ENCODE results near the gene POLD2.

POLD2 gene

GRCh38 chr7:44150966-44151941 lies 27.9 kb upstream of the POLD2 start:
- H3K4me3 ChIP-seq (ENCODE audit: low read depth, low read length): no peak overlapping the region
- no peak for TF ChIP-seq CTCF (IDR thresholded peaks at IDR 0.05; ENCODE audit: insufficient read depth, low read depth, low read length, missing control alignments)
- DNase-seq (ENCODE audit: low read depth): no peak

DNA sequence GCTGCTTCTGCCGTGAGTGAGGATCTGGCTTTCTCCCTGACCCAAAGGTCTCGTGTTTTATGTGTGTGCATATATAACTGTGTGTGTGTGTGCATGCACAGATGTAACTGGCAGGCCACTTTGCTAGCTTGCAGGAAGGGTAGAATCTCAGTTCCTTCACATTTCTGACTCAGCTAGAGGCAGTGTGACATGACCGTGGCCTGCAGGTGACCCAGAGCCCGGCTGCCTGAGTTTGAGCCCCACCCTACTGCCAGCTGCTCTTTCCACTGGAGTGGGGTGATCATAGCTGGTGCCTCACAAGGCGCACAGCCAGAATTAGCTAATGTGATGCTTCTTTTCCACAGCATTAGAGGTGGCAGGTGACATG lies 27.1 kb upstream of the POLD2 start:
- H3K4me3 ChIP-seq (ENCODE audit: low read depth, low read length): no peak overlapping the region
- peak; percentile 49 for DNase-seq (ENCODE audit: low read depth)
- TF ChIP-seq CTCF (IDR thresholded peaks at IDR 0.05; ENCODE audit: insufficient read depth, low read depth, low read length, missing control alignments): no peak

DNA sequence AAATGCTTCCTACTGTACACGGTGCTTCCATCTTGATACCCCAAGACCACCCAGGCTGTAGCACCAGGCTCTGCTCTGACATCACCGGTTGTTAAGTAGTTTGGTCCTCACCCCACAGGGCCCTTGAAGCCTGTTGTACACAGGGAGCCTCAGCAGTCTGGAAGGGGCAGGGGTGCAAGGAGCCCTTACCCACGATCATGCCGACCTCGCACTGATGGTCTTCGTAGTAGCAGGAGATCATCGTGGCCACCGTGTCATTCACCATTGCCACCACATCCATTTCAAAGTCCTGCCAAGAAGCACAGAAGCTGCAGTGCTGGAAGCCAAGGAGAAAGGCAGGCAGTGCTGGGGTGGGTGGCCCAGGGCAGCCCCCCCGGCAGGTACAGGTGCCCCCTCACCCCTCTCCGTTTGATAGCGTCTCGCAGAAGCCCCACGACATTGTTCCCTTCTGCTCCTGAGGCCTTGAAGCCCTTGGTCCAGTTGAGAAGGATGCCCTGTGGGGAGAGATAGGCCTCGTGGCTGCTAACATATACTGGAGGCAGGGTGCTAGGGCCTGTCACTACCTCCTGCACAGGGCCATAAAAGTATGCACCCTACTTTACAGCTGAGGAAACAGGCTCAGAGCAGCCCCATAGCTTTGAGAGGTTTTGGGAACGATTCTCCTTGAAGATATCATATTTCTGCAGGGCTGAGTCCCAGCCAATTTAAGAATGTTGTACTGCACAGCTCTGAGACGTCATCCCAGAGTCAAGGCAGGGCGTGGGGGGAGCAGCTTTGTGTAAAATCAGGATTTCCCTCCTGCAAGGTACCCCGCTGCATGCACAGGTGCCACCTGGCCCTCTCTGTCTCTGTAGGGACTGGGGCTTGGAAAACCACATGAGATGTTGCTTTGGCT lies 26.5 kb upstream of the POLD2 start:
- TF ChIP-seq CTCF (IDR thresholded peaks at IDR 0.05; ENCODE audit: insufficient read depth, low read depth, low read length, missing control alignments): no peak
- DNase-seq (ENCODE audit: low read depth): no peak
- H3K4me3 ChIP-seq (ENCODE audit: low read depth, low read length): no peak overlapping the region

DNA sequence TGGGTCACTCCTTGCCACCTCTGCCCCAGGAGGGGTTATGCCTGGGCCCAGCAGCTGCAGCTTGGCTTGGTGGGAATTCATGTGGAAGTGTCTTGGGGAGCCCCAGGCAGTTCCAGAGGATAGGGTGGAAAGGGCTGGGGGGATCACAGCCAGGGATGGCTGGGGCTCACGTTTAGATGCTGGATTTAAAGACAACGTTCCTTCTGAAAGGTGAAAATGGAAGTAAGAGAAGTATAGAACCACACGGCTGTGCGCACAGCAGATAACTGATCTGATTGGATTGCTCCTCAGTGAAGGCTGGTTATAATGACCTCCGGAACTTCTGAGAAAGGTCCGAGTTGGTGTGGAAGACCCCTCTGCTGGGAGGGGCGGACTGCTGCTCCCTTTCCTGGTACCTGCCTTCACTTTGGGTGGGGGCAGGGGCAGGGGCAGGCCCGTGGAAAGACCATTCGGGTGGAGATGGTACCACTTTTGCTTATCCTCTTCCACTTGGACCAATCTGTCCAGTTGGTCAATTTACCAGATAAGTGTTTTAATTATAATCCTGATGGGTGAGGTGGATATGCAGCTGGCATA lies 25.7 kb upstream of the POLD2 start:
- TF ChIP-seq CTCF (IDR thresholded peaks at IDR 0.05; ENCODE audit: insufficient read depth, low read depth, low read length, missing control alignments): no peak
- no peak overlapping the region for H3K4me3 ChIP-seq (ENCODE audit: low read depth, low read length)
- no peak for DNase-seq (ENCODE audit: low read depth)

DNA sequence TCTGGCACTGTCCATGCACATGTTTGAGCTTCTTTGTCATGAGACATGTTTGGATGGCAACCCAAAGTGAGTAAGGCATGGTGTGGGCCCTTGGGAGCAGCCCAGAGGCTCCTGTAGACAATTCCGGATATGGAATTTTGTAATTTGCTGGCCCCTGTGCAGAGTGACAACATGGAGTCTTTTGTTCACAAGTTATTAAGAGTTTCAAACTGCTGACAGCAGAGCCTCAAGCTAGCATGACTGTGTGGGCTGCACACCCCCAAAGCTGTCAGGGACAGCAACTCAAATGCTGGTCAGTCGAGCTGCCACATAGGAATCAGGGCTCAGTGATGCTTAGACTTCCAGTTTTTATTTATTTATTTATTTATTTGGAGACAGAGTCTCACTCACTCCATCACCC lies 24.8 kb upstream of the POLD2 start:
- H3K4me3 ChIP-seq (ENCODE audit: low read depth, low read length): no peak overlapping the region
- DNase-seq (ENCODE audit: low read depth): no peak
- TF ChIP-seq CTCF (IDR thresholded peaks at IDR 0.05; ENCODE audit: insufficient read depth, low read depth, low read length, missing control alignments): no peak

- H3K4me3 ChIP-seq (ENCODE audit: low read depth, low read length): no peak overlapping the region
- TF ChIP-seq CTCF (IDR thresholded peaks at IDR 0.05; ENCODE audit: insufficient read depth, low read depth, low read length, missing control alignments): no peak
- no peak for DNase-seq (ENCODE audit: low read depth)
Observed at GRCh38 chr7:44147026-44147991, 24.0 kb upstream of the POLD2 start.
